GM18517 (cell line): ENCODE data around the gene RIN3.

Source experiments
- ATAC-seq: cut with Tn5 transposase; IDR thresholded peaks from one replicate; pipeline ENCODE4 v1.9.1; 2021; ENCODE audit warnings: mild to moderate bottlenecking, moderate library complexity; ENCODE audit not compliant: unreplicated experiment

The RIN3 gene

DNA sequence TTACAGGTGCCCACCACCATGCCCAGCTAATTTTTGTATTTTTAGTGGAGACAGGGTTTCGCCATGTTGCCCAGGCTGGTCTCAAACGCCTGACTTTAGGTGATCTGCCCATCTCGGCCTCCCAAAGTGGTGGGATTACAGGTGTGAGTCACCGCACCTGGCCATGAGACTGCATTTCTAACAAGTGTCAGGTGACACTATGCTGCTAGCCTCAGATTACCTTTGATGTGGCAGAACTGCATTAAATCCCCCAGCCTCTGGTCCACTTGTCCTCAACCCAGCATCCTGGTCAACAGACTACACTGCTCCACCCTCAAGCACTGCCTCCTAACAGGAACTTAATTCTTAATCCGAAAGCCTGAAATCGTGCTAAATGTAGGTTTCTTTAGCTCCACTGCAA is 221.8 kb downstream of the RIN3 start:
- ATAC-seq: no peak

DNA sequence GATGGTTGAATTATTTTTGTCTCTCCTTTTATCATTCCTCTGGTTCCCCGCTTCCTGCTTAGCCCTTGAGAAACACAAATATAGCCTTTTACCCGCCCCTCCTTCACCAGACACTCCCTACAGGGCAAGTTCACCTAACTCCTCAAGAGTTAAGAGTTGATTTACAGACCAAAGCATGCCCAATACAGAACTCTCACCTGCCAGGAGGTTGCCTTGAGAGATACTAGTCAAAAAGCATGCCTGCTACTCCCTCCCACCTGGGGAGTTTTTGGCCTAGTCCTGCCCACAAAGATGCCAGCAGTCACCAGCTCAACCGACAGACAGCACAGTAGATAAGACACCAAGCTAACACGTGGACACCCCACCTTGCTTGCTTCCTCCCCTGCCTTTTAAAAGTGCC is 223.6 kb downstream of the RIN3 start:
- no peak for ATAC-seq

DNA sequence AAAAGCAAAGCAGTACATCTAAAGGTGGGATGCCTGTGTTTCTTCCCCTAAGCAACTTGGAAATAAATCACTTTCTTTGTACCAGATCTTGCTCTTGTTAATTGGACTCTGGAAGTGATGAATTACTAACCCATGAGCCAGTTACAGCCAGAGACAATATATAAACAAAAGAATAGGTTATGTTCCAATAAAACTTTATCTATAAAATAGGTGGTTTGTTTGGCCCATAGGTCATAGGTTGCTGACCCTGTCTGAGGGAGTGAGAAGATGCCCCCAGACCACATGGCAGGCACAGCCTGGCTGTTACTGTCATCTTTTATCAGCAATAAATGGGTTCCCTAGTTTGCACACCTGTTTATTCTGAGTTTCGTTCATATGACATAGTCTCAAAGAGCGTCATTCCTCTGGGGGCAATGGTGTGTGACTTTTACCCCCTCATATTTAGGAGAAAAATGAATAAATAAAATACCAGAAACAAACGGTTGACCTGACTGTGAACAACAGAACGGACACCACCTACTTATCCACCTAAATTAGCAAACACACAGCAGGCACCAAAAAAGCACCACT is 224.1 kb downstream of the RIN3 start:
- no peak for ATAC-seq
